NCI-H1436 treated with DMSO at 0.1 percent for 48 hours (cell line): ENCODE measurements around the gene GAL.

Experiments used
- DNase-seq: peaks from one replicate; lab custom pipeline; 2025; lab: John Stamatoyannopoulos, UW

Gene GAL

GRCh38 chr11:68682531-68682961 is 1.8 kb upstream of the GAL start:
- DNase-seq: no peak

DNA sequence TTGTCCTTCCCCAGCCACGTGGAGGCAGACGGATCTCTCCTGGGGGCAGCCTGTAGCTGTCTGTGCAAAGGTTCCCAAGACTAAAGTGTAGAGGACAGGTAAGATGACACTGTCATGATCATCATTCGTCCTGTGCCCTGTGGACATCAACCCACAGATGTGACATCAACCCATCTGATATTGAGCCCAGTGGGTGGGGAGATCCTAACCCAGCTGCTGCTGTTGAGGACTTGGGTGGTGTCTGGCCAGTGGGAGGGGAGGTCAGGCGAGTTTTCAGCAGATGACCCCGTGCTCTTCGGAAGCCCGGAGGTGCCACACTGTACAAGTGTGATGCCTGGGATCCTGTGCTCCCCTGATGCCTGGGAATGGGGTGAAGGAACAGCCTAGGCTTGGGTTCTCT is 1.2 kb upstream of the GAL start:
- no peak for DNase-seq

GRCh38 chr11:68683536-68684384 is 584 bp upstream of the GAL start:
- DNase-seq: no peak

GRCh38 chr11:68685656-68686380 is 1.5 kb downstream of the GAL start:
- DNase-seq: no peak

GRCh38 chr11:68686486-68686885 is 2.1 kb downstream of the GAL start:
- DNase-seq: no peak

DNA sequence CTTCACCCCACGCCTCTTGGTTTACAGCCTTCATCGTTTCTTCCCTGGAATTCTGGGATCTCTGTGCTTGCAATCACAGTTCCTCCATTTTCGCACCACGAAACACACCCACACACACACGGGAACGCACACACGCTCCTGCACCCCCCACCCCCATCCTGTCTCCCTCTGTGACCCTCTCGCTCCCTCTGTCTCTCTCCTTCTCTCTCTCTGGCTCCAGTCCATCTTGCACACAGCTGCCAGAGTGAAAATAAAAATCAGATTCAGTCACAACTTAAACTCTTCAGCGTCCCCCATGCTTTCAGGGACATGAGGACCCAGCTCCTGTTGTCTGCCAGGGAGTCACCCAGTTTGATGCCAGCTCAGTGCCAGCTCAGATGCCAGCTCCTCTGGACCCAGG is 3.0 kb downstream of the GAL start:
- no peak for DNase-seq

DNA sequence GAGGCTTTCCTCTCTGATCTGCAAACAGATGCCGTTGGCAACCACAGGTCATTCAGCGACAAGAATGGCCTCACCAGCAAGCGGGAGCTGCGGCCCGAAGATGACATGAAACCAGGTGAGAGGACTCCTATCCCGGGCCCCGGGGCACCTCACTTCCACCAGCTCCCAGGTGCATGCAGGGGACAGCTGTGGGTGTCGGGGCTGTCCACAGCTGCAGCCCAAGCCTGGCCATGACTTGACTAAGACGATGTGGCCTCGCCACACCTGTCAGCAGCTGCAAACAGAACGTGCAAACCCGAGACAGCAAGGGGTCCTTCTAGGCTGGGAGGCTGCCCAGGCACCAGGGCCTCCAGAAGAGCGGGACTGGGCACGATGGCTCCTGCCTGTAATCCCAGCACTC is 3.6 kb downstream of the GAL start:
- no peak for DNase-seq

GRCh38 chr11:68688881-68689280 is 4.5 kb downstream of the GAL start:
- DNase-seq: no peak

DNA sequence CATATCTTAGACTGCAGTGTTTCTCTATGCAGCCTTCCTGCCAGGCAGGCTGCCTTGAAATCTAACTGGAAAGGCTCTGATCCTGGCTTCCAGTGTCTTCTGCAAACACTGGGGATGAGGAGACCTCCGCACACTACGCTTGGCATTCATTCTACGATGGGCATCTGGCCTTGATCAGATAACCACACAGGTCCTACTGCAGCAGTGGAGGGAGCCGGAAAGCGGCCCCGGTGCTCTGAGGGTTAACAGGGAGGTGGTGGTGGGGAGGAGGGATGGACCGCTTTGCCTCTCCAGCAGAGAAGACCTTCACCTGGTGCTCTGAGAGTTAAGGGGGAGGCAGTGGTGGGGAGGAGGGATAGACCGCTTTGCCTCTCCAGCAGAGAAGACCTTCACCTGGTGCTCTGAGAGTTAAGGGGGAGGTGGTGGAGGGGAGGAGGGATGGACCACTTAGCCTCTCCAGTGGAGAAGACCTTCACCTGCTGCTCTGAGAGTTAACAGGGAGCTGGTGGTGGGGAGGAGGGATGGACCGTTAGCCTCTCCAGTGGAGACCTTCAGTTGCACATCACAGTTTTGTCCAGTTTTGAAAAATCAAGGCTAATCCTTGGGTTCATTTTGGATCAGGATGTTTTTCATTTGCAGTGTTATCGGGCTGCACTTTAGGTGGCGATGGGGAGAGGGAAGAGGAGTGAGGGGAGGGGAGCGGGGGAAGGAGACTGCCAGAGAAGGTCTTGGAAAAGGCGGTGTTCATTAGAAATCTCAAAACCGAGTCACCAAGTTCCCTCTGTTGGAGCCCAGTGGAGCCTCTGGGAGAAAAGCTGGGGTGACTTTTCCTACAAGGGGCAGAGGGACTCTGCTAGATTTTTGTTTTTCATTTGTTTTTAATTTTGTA is 5.6 kb downstream of the GAL start:
- no peak for DNase-seq

- DNase-seq: no peak
Measured at GRCh38 chr11:68690671-68691401, 6.5 kb downstream of the GAL start.

DNA sequence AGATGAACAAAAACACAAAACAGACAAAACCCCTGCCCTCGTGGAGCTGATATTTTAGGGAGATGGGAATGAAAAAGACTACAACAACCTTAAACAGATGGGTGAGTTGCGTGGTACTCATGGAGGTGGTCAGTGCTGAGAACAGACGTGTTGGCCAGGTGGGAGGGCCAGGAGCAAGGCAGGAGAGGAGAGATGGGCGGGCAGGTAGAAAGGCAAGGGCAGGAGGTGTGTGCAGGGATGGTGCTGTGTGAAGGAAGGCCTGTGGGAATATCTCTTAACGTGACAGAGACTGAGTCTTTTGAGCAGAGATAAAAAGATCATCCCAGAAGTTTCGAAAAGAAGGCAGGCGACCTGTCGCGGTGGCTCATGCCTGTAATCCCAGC is 7.0 kb downstream of the GAL start:
- DNase-seq: no peak

DNA sequence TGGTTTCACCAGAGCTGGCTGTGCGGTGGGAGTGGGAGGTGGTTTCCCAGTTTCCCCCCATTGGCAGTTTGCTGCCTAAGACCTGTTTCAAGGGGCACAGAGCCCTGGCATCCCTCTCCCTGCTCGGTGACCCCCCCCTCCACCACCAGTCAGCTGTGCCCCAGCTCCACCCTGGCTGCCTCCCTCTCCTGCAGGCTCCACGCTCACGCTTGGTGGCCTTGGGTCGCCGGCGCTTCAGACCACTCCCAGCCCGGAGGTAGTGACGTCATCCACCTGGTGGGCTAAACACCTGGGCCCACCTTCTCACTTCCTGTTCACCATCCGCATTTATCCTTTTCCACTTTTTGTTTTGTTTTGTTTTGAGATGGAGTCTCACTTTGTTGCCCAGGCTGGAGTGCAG is 7.8 kb downstream of the GAL start:
- no peak for DNase-seq

GRCh38 chr11:68692871-68693483 is 8.6 kb downstream of the GAL start:
- DNase-seq: no peak

- no peak for DNase-seq
Measured at GRCh38 chr11:68693484-68693882, 9.1 kb downstream of the GAL start.

DNA sequence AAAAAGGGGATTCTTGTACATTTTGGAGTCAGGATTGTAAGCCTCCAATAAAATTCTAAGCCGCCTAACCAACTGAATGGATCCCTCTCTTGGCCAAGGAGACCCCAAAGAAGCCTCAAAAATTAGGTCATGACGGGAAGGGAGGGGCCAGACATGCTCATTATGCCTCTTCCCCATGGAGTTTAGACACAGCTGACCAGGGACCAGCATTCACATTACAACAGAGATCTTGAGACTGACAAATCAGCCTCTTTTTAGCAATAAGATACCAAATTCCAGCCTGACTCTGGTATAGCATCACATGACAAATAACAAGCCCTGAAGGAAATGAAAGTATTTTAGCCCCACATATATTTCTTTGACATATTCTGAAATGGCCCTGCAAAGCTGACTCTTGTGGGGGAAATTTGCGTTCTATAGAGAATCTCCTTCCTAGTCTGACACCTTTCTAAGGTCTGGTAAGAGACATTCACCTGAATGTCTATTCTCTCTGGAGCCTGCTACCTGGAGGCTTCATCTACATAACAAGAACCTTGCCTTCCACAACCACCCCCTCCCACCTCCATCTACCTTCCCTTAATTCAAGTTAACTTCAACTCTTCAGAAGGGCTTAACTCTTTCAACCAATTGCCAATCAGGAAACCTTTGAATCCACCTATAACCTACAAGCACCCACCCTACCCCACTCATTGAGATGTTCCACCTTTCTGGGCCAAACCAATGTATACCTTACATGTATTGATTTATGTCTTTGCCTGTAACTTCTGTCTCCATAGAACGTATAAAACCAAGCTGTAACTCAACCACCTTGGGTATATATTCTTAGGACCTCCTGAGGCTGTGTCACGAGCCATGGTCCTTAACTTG is 10.3 kb downstream of the GAL start:
- no peak for DNase-seq

DNA sequence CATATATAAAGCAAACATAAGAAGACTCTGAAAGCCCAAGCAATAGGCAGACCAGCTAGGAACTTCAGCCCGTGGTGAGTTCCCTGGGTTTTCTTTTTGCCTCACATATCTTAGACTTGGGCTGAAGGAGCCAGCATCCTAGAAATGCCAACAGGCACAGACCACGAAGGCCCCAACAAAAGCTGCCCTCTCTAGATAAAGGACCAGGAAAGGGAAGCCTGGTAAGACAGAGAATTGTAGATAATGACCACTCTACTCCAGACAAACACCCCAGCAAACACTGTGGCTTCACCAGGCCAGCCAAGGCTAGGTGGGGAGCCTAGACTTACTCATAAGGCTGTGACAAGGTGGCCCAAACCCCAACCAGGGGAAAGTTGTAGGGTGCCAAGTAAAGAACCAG is 11.2 kb downstream of the GAL start:
- no peak for DNase-seq

- no peak for DNase-seq
Measured at GRCh38 chr11:68698993-68699392, 14.6 kb downstream of the GAL start.

DNA sequence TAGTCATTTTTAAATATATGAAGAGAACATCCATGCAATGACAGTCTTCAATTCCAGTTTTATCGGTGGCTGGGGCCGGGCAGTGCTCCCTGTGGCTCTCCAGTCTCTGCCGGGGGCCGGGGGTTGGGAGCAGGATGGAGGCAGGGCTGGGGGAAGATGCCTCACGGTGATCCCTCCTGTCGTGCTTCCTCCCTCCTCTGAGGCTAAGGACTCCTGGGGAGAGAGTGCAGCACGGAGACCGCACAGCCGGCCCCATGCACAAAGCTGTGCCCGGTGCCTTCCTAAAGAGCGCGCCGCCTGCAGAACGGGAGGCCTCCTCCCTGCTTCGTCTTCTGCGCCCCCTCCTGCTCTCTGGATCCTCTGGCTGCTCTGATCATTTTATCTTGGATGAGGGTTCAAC is 20.5 kb downstream of the GAL start:
- no peak for DNase-seq

GRCh38 chr11:68707527-68707926 is 23.2 kb downstream of the GAL start:
- no peak for DNase-seq

DNA sequence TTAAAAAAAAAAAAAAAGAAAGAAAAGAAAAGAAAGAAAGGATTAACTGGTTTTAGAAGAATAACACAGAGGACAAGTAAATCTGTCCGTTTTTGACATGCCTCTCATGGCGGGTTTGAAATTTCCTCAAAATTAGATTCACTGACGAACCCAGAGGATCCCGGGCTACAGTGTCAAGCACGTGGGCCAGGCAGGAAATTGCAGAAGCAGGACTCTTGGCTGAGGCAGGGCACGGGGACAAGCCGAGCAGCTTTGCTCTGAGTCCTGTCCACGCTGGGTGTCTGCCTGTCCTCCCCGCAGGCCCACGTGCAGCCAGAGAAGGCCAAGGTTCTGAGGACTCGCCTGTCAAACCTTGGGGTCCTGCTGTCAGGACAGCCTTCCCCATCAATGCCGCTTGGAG is 24.7 kb downstream of the GAL start:
- DNase-seq: no peak
